Hematopoietic multipotent progenitor cell treated with erythropoietin and hydrocortisone succinate and interleukin-3 and kit ligand, for 4 days (in vitro differentiated cells): Measurements from ENCODE around the gene GPR141.
A peak's percentile ranks its signal among the peaks of the same experiment; 100 is the strongest.
"Not testable (repeated sequence)": the region's sequence is repeated elsewhere in the genome, so short reads cannot be mapped to it uniquely, and the experiment has no call there.

Source experiments
- DNase-seq: peaks from one replicate; pipeline ENCODE4 v3.0.0-alpha.2; 2015

GPR141 gene

GRCh38 chr7:37686556-37687345 lies 3.2 kb downstream of the GPR141 start:
- DNase-seq, result no peak

- peak; percentile 47 for DNase-seq
Measured at GRCh38 chr7:37690206-37690605, 6.6 kb downstream of the GPR141 start.

GRCh38 chr7:37694208-37695094 lies 10.9 kb downstream of the GPR141 start:
- peak; percentile 78 for DNase-seq

GRCh38 chr7:37698276-37698675 lies 14.7 kb downstream of the GPR141 start:
- DNase-seq, result no peak

- no peak for DNase-seq
Measured at GRCh38 chr7:37698782-37699181, 15.2 kb downstream of the GPR141 start.

GRCh38 chr7:37701769-37702168 lies 18.2 kb downstream of the GPR141 start:
- DNase-seq, result no peak

- peak; percentile 46 for DNase-seq
Measured at GRCh38 chr7:37703361-37703760, 19.8 kb downstream of the GPR141 start.

GRCh38 chr7:37704328-37704833 lies 20.8 kb downstream of the GPR141 start:
- DNase-seq, result not testable (repeated sequence)

- no peak for DNase-seq
Measured at GRCh38 chr7:37705976-37706375, 22.4 kb downstream of the GPR141 start.

GRCh38 chr7:37706804-37707203 lies 23.2 kb downstream of the GPR141 start:
- DNase-seq, result no peak

GRCh38 chr7:37707754-37708485 lies 24.4 kb downstream of the GPR141 start:
- no peak for DNase-seq

GRCh38 chr7:37709631-37710509 lies 26.3 kb downstream of the GPR141 start:
- no peak for DNase-seq

GRCh38 chr7:37713613-37714012 lies 30.0 kb downstream of the GPR141 start:
- no peak for DNase-seq

- DNase-seq, result peak; percentile 61
Measured at GRCh38 chr7:37714606-37715005, 31.0 kb downstream of the GPR141 start.

- DNase-seq, result no peak
Measured at GRCh38 chr7:37718585-37718984, 35.0 kb downstream of the GPR141 start.

- no peak for DNase-seq
Measured at GRCh38 chr7:37719077-37719476, 35.5 kb downstream of the GPR141 start.

- no peak for DNase-seq
Measured at GRCh38 chr7:37724732-37725131, 41.2 kb downstream of the GPR141 start.

- DNase-seq, result no peak
Measured at GRCh38 chr7:37726016-37726415, 42.5 kb downstream of the GPR141 start.

GRCh38 chr7:37728747-37729146 lies 45.2 kb downstream of the GPR141 start:
- no peak for DNase-seq

- no peak for DNase-seq
Measured at GRCh38 chr7:37729181-37729580, 45.6 kb downstream of the GPR141 start.

- no peak for DNase-seq
Measured at GRCh38 chr7:37730501-37730900, 46.9 kb downstream of the GPR141 start.

GRCh38 chr7:37732253-37732652 lies 48.7 kb downstream of the GPR141 start:
- DNase-seq, result peak; percentile 83
